HUES64 (cell line): ENCODE results near the gene ZNF280B.
"Not testable (repeated sequence)": the region's sequence is repeated elsewhere in the genome, so short reads cannot be mapped to it uniquely, and the experiment has no call there.

Experiments used
- H3K27ac ChIP-seq: 2 replicates; pipeline ENCODE4 v1.7.0; 2013; ENCODE audit warnings: low read depth, low read length, inconsistent platforms
- H3K27me3 ChIP-seq: 2 replicates; pipeline ENCODE4 v1.6.1; 2013; ENCODE audit warnings: mild to moderate bottlenecking, low read length; ENCODE audit not compliant: insufficient read depth
- H3K36me3 ChIP-seq: 2 replicates; pipeline ENCODE4 v1.6.1; 2013; ENCODE audit warnings: mild to moderate bottlenecking, low read length; ENCODE audit not compliant: insufficient read depth
- H3K4me1 ChIP-seq: 2 replicates; pipeline ENCODE4 v1.6.1; 2013; ENCODE audit warnings: mild to moderate bottlenecking, low read length, moderate library complexity; ENCODE audit not compliant: insufficient read depth
- H3K4me3 ChIP-seq: 2 replicates; pipeline ENCODE4 v1.5.1; 2013; ENCODE audit warnings: mild to moderate bottlenecking, low read length, moderate library complexity
- H3K9ac ChIP-seq: 2 replicates; pipeline ENCODE4 v1.6.1; 2013; ENCODE audit warnings: mild to moderate bottlenecking, low read depth, low read length
- H3K9me3 ChIP-seq: 2 replicates; pipeline ENCODE4 v1.6.1; 2013; ENCODE audit warnings: low read depth, low read length; ENCODE audit not compliant: insufficient read depth
- WGBS: fragments of 150-250, 120-280 bp; methylation state at CpG from one replicate; pipeline ENCODE4 v1.1.7; 2013; ENCODE audit warnings: missing lambda C conversion rate; 5-methylcytosine and 5-hydroxymethylcytosine counted together

Gene ZNF280B

GRCh38 chr22:22478470-22478869 lies 30.1 kb downstream of the ZNF280B start:
- Histone ChIP-seq H3K27me3 (peaks cover 27% of the 10 kb centered on the region), H3K36me3 (no peaks in the 10 kb centered on the region), H3K9me3 (no peaks in the 10 kb centered on the region), H3K9ac (no peak overlapping the region), H3K4me3 (no peak overlapping the region), H3K4me1 (peaks cover 6% of the 10 kb centered on the region; the same call in 1 of the 2 replicates), H3K27ac (no peak overlapping the region)

GRCh38 chr22:22474733-22475132 lies 33.8 kb downstream of the ZNF280B start:
- Histone ChIP-seq H3K4me1 (peaks cover 6% of the 10 kb centered on the region; the same call in 1 of the 2 replicates), H3K9me3 (peaks cover 4% of the 10 kb centered on the region), H3K27ac (no peak overlapping the region), H3K36me3 (no peaks in the 10 kb centered on the region), H3K4me3 (no peak overlapping the region), H3K27me3 (peaks cover 29% of the 10 kb centered on the region), H3K9ac (no peak overlapping the region)
- 25% methylated on average over 2 of the region's 2 CpGs for WGBS

- not testable (repeated sequence) for H3K9me3 ChIP-seq, H3K36me3 ChIP-seq
- WGBS = 99% methylated on average over 5 of the region's 5 CpGs
Observed at GRCh38 chr22:22471104-22471503, 37.4 kb downstream of the ZNF280B start.

GRCh38 chr22:22469527-22469926 lies 39.0 kb downstream of the ZNF280B start:
- 88% methylated on average over 1 of the region's 2 CpGs for WGBS
- H3K27ac ChIP-seq = no peak overlapping the region
- no peak overlapping the region for H3K9ac ChIP-seq
- no peak overlapping the region for H3K4me3 ChIP-seq
- peaks cover 9% of the 10 kb centered on the region for H3K9me3 ChIP-seq
- H3K4me1 ChIP-seq = peaks cover 3% of the 10 kb centered on the region; the same call in 1 of the 2 replicates
- H3K36me3 ChIP-seq = no peaks in the 10 kb centered on the region
- peaks cover 36% of the 10 kb centered on the region; the same call in 1 of the 2 replicates for H3K27me3 ChIP-seq

More at GRCh38 chr22:22471104-22471503, 37.4 kb downstream of the ZNF280B start:
- not testable (repeated sequence) for H3K9ac ChIP-seq, H3K4me3 ChIP-seq, H3K4me1 ChIP-seq, H3K27ac ChIP-seq
- peaks cover 23% of the 10 kb centered on the region; the same call in 1 of the 2 replicates for H3K27me3 ChIP-seq

- not testable (repeated sequence) for H3K4me3 ChIP-seq, H3K4me1 ChIP-seq, H3K9me3 ChIP-seq, H3K36me3 ChIP-seq, H3K9ac ChIP-seq, H3K27ac ChIP-seq
- peaks cover 40% of the 10 kb centered on the region for H3K27me3 ChIP-seq
- 90% methylated on average over 11 of the region's 11 CpGs for WGBS
Observed at GRCh38 chr22:22468794-22469469, 39.6 kb downstream of the ZNF280B start.

GRCh38 chr22:22467112-22467511 lies 41.4 kb downstream of the ZNF280B start:
- Histone ChIP-seq H3K4me1 (no peaks in the 10 kb centered on the region), H3K9me3 (peaks cover 9% of the 10 kb centered on the region), H3K27me3 (peaks cover 51% of the 10 kb centered on the region), H3K27ac (no peak overlapping the region), H3K9ac (no peak overlapping the region), H3K4me3 (no peak overlapping the region), H3K36me3 (no peaks in the 10 kb centered on the region)
- 100% methylated on average over 1 of the region's 1 CpG for WGBS

GRCh38 chr22:22465782-22466181 lies 42.8 kb downstream of the ZNF280B start:
- peaks cover 53% of the 10 kb centered on the region for H3K27me3 ChIP-seq
- 93% methylated on average over 1 of the region's 1 CpG for WGBS
- no peaks in the 10 kb centered on the region for H3K36me3 ChIP-seq
- no peak overlapping the region for H3K9ac ChIP-seq
- no peak overlapping the region for H3K27ac ChIP-seq
- no peaks in the 10 kb centered on the region for H3K4me1 ChIP-seq
- H3K4me3 ChIP-seq = no peak overlapping the region
- peaks cover 9% of the 10 kb centered on the region for H3K9me3 ChIP-seq

- WGBS = 82% methylated on average over 7 of the region's 7 CpGs
- Histone ChIP-seq H3K4me1 (no peaks in the 10 kb centered on the region), H3K27ac (no peak overlapping the region), H3K9me3 (peaks cover 14% of the 10 kb centered on the region), H3K27me3 (peaks cover 53% of the 10 kb centered on the region), H3K4me3 (no peak overlapping the region), H3K9ac (no peak overlapping the region), H3K36me3 (no peaks in the 10 kb centered on the region)
Observed at GRCh38 chr22:22465094-22465602, 43.4 kb downstream of the ZNF280B start.

- H3K27me3 ChIP-seq = peaks cover 49% of the 10 kb centered on the region
Observed at GRCh38 chr22:22464541-22465054, 43.9 kb downstream of the ZNF280B start.

GRCh38 chr22:22463855-22464540 lies 44.5 kb downstream of the ZNF280B start:
- no peaks in the 10 kb centered on the region for H3K4me1 ChIP-seq
- no peak overlapping the region for H3K4me3 ChIP-seq
- H3K9me3 ChIP-seq = peaks cover 17% of the 10 kb centered on the region
- 42% methylated on average over 18 of the region's 18 CpGs for WGBS
- no peak overlapping the region for H3K9ac ChIP-seq
- no peak overlapping the region for H3K27ac ChIP-seq
- H3K36me3 ChIP-seq = no peaks in the 10 kb centered on the region
- H3K27me3 ChIP-seq = peaks cover 48% of the 10 kb centered on the region

More at GRCh38 chr22:22464541-22465054, 43.9 kb downstream of the ZNF280B start:
- no peak overlapping the region for H3K4me3 ChIP-seq
- H3K36me3 ChIP-seq = no peaks in the 10 kb centered on the region
- H3K27ac ChIP-seq = no peak overlapping the region
- H3K9me3 ChIP-seq = peaks cover 14% of the 10 kb centered on the region
- no peak overlapping the region for H3K9ac ChIP-seq
- 92% methylated on average over 11 of the region's 11 CpGs for WGBS
- H3K4me1 ChIP-seq = no peaks in the 10 kb centered on the region

- H3K9me3 ChIP-seq = peaks cover 27% of the 10 kb centered on the region
- H3K27ac ChIP-seq = no peak overlapping the region
- no peak overlapping the region for H3K4me3 ChIP-seq
- H3K4me1 ChIP-seq = no peaks in the 10 kb centered on the region
- H3K27me3 ChIP-seq = peaks cover 48% of the 10 kb centered on the region
- no peak overlapping the region for H3K9ac ChIP-seq
- no peaks in the 10 kb centered on the region for H3K36me3 ChIP-seq
- WGBS = 65% methylated on average over 6 of the region's 6 CpGs
Observed at GRCh38 chr22:22462813-22463567, 45.6 kb downstream of the ZNF280B start.
